SU-DHL-6 (cell line): ENCODE results near the gene ASB13.

Experiments used
- EZH2phosphoT487 ChIP-seq: fragments of 200-600 bp; sonication (generic), shearing (Covaris generic); conservative IDR thresholded peaks from 2 replicates; pipeline ENCODE4 v1.6.1; 2018; ENCODE audit warnings: mild to moderate bottlenecking, antibody characterized with exemption, low read length, moderate library complexity, mixed read lengths
- TF ChIP-seq, protein P1 (sequence below): fragments of 200-600 bp; sonication (generic); IDR thresholded peaks from one replicate; pipeline ENCODE4 v1.5.1; 2017; ENCODE audit warnings: antibody characterized with exemption, mild to moderate bottlenecking, low read length, moderate library complexity; ENCODE audit not compliant: insufficient read depth, poor library complexity, severe bottlenecking

DNA sequence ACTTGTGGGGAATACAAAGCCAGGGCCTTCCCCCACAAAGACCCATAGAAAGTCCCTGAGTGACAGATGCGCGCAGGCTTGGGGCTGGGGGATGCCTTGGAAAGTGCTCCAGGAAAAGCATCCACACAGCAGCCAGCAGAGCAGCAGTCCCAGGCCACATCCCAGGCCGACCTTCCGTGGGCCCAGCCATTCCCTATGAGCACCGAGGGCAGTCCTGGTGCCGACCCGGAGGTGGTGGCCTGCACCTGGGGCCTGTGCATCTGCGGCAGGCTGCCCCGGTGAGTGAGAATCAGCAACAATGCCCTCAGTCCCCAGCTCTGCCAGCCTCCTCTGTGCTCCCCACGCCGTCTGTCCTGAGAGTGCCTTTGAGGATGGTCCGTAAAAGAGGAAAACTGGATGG lies 26.4 kb downstream of the ASB13 start:
- TF ChIP-seq, protein P1, sequence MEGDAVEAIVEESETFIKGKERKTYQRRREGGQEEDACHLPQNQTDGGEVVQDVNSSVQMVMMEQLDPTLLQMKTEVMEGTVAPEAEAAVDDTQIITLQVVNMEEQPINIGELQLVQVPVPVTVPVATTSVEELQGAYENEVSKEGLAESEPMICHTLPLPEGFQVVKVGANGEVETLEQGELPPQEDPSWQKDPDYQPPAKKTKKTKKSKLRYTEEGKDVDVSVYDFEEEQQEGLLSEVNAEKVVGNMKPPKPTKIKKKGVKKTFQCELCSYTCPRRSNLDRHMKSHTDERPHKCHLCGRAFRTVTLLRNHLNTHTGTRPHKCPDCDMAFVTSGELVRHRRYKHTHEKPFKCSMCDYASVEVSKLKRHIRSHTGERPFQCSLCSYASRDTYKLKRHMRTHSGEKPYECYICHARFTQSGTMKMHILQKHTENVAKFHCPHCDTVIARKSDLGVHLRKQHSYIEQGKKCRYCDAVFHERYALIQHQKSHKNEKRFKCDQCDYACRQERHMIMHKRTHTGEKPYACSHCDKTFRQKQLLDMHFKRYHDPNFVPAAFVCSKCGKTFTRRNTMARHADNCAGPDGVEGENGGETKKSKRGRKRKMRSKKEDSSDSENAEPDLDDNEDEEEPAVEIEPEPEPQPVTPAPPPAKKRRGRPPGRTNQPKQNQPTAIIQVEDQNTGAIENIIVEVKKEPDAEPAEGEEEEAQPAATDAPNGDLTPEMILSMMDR = no peak
- no peak for TF ChIP-seq EZH2phosphoT487
